PC-9 (cell line): ENCODE measurements around the gene GNAS. TPM values are rescaled to one million over a fixed set of nuclear protein-coding genes. Genes with fewer than 3 reads are reported as not detected.

Experiments
- BruUV-seq: library from RNA; stranded (reverse); fragments of 400-500 nt; replicated peaks from 2 replicates; lab custom pipeline; 2021; lab: Mats Ljungman, UMichigan
- CTCF ChIA-PET: fragments of 300-600 bp; sonication (Branson Sonifier 250); formaldehyde crosslinking; loops from one replicate; lab custom pipeline; 2022; ENCODE audit warnings: antibody characterized with exemption; lab: Charles Lee
- POLR2A ChIA-PET: fragments of 300-600 bp; sonication (Branson Sonifier 250); formaldehyde crosslinking; loops from one replicate; lab custom pipeline; 2022; ENCODE audit warnings: antibody characterized with exemption; ENCODE audit not compliant: unreplicated experiment; lab: Charles Lee
- DNase-seq, 2 experiments: peaks; one replicate each; pipeline versions ENCODE4 v3.0.0 to v3.0.0-alpha.2; 2015 to 2022; ENCODE audit warnings: mixed read lengths in 1 of 2
- H2AFZ ChIP-seq: fragments of 200-600 bp; sonication (generic); 2 replicates; pipeline ENCODE4 v1.8.1; 2017; ENCODE audit warnings: antibody characterized with exemption
- H3F3A ChIP-seq: fragments of 200-600 bp; sonication (generic); 2 replicates; pipeline ENCODE4 v1.8.1; 2017; ENCODE audit warnings: antibody characterized with exemption, mild to moderate bottlenecking, low read depth; ENCODE audit not compliant: insufficient read depth
- H3K27ac ChIP-seq: fragments of 200-600 bp; sonication (generic); 2 replicates; pipeline ENCODE4 v1.6.1; 2016; ENCODE audit warnings: mixed run types
- H3K27me3 ChIP-seq: fragments of 200-600 bp; sonication (generic); 2 replicates; pipeline ENCODE4 v1.6.1; 2016; ENCODE audit warnings: low read depth, mixed run types; ENCODE audit not compliant: insufficient read depth
- H3K36me3 ChIP-seq: fragments of 200-600 bp; sonication (generic); 2 replicates; pipeline ENCODE4 v1.6.1; 2016; ENCODE audit warnings: low read depth, mixed run types
- H3K4me1 ChIP-seq: fragments of 200-600 bp; sonication (generic); replicated peaks from 2 replicates; pipeline ENCODE4 v1.6.1; 2016; ENCODE audit warnings: mixed run types; ENCODE audit not compliant: insufficient read depth
- H3K4me2 ChIP-seq: fragments of 200-600 bp; sonication (generic); 2 replicates; pipeline ENCODE4 v1.6.1; 2017; ENCODE audit warnings: mixed run types
- H3K4me3 ChIP-seq: fragments of 200-600 bp; sonication (generic); 2 replicates; pipeline ENCODE4 v1.6.1; 2016; ENCODE audit warnings: mixed run types
- H3K79me2 ChIP-seq: fragments of 200-600 bp; sonication (generic); 2 replicates; pipeline ENCODE4 v1.6.1; 2017; ENCODE audit warnings: low read depth, mixed run types
- H3K9me2 ChIP-seq: fragments of 200-600 bp; sonication (generic); 2 replicates; pipeline ENCODE4 v1.8.1; 2017; ENCODE audit warnings: mild to moderate bottlenecking; ENCODE audit not compliant: insufficient read depth
- H3K9me3 ChIP-seq: fragments of 200-600 bp; sonication (generic); 2 replicates; pipeline ENCODE4 v1.8.1; 2016; ENCODE audit warnings: low read depth; ENCODE audit not compliant: insufficient read depth
- H4K20me1 ChIP-seq: fragments of 200-600 bp; sonication (generic); 2 replicates; pipeline ENCODE4 v1.8.1; 2017; ENCODE audit not compliant: insufficient read depth
- CTCF ChIP-seq: fragments of 200-600 bp; sonication (generic); conservative IDR thresholded peaks from 2 replicates; pipeline ENCODE4 v1.6.1; 2017; ENCODE audit warnings: mixed run types, antibody characterized with exemption, mild to moderate bottlenecking, moderate library complexity
- EZH2 ChIP-seq: fragments of 200-600 bp; sonication (generic); IDR thresholded peaks from 2 replicates; pipeline ENCODE4 v1.8.0; 2017; ENCODE audit warnings: antibody characterized with exemption, low read depth
- intact Hi-C: fragments of 100-400 bp; cut with micrococcal nuclease; formaldehyde crosslinking; loops from one replicate; pipeline ENCODE4 v1.10.0; 2022; ENCODE audit not compliant: unreplicated experiment
- total RNA-seq: library from RNA; stranded (reverse); gene quantifications from 2 replicates; pipeline ENCODE4 v1.2.3, GENCODE V29; 2021

GNAS gene
- total RNA-seq, 1 experiment from 2014 or later: 929 TPM

- DNase-seq: no peak
- TF ChIP-seq CTCF: no peak
- no peak for TF ChIP-seq EZH2
- Histone ChIP-seq H3K9me2 (no peaks in the 10 kb centered on the region), H3K4me1 (0 out of 2 replicates have a peak, but pooled peaks cover 7% of the 10 kb centered on the region), H3K27ac (no peak overlapping the region), H3K4me2 (no peak overlapping the region), H3K27me3 (peaks cover 7% of the 10 kb centered on the region), H3K79me2 (no peaks in the 10 kb centered on the region), H4K20me1 (no peaks in the 10 kb centered on the region), H3F3A (no peaks in the 10 kb centered on the region), H2AFZ (no peak overlapping the region), H3K9me3 (no peaks in the 10 kb centered on the region), H3K4me3 (no peak overlapping the region), H3K36me3 (no peaks in the 10 kb centered on the region)
- ChIA-PET POLR2A (no interaction called here), CTCF (no interaction called here)
- intact Hi-C loops: loop anchor here (10.0 kb wide), 1 partner anchor 631 kb away; no protein-coding TSS in a partner anchor
- BruUV-seq: no TSS peak
Observed at GRCh38 chr20:58865843-58866242, 13.3 kb downstream of the GNAS start.

GRCh38 chr20:58867211-58867610 is 14.7 kb downstream of the GNAS start:
- Histone ChIP-seq H3K27me3 (no peaks in the 10 kb centered on the region), H3K9me2 (no peaks in the 10 kb centered on the region), H3K9me3 (no peaks in the 10 kb centered on the region), H3K4me1 (0 out of 2 replicates have a peak, but pooled peaks cover 7% of the 10 kb centered on the region), H4K20me1 (no peaks in the 10 kb centered on the region), H3K36me3 (no peaks in the 10 kb centered on the region), H3K27ac (no peak overlapping the region), H3K79me2 (no peaks in the 10 kb centered on the region), H3K4me2 (no peak overlapping the region), H2AFZ (no peak overlapping the region), H3F3A (no peaks in the 10 kb centered on the region), H3K4me3 (no peak overlapping the region)
- TF ChIP-seq CTCF (no peak), EZH2 (no peak)
- no TSS peak for BruUV-seq
- intact Hi-C loops: loop anchor here (10.0 kb wide), 1 partner anchor 632 kb away; no protein-coding TSS in a partner anchor
- ChIA-PET CTCF (interaction anchor here (0.5 kb wide), 1 partner anchor 213 kb away, joined by 3 read pairs; no protein-coding TSS in a partner anchor), POLR2A (no interaction called here)
- no peak for DNase-seq

- no peak overlapping the region for H3K27ac ChIP-seq
- H3K9me2 ChIP-seq: no peaks in the 10 kb centered on the region
- H3K79me2 ChIP-seq: no peaks in the 10 kb centered on the region
- H3K9me3 ChIP-seq: no peaks in the 10 kb centered on the region
- intact Hi-C loops: loop anchor here (10.0 kb wide), 1 partner anchor 634 kb away; no protein-coding TSS in a partner anchor
- CTCF ChIA-PET: no interaction called here
- DNase-seq: no peak
- no peaks in the 10 kb centered on the region for H3K4me1 ChIP-seq
- BruUV-seq: no TSS peak
- H4K20me1 ChIP-seq: no peaks in the 10 kb centered on the region
- TF ChIP-seq CTCF: no peak; the same call in 1 of the 2 replicates
- TF ChIP-seq EZH2: no peak
- no peak overlapping the region for H2AFZ ChIP-seq
- POLR2A ChIA-PET: no interaction called here
- no peak overlapping the region for H3K4me3 ChIP-seq
- no peak overlapping the region for H3K4me2 ChIP-seq
- H3F3A ChIP-seq: no peaks in the 10 kb centered on the region
- no peaks in the 10 kb centered on the region for H3K36me3 ChIP-seq
- no peaks in the 10 kb centered on the region for H3K27me3 ChIP-seq
Observed at GRCh38 chr20:58868795-58869194, 16.3 kb downstream of the GNAS start.
